HG02885 (cell line): ENCODE data around the gene TBKBP1.

Source experiments
- ATAC-seq: cut with Tn5 transposase; IDR thresholded peaks from one replicate; pipeline ENCODE4 v1.9.1; 2021; ENCODE audit warnings: mild to moderate bottlenecking; ENCODE audit not compliant: unreplicated experiment, poor library complexity

The TBKBP1 gene

GRCh38 chr17:47697906-47698711, 4.1 kb downstream of the TBKBP1 start:
- no peak for ATAC-seq

- ATAC-seq, result no peak
Observed at GRCh38 chr17:47698749-47699535, 5.0 kb downstream of the TBKBP1 start.

- ATAC-seq, result no peak
Observed at GRCh38 chr17:47699536-47699840, 5.5 kb downstream of the TBKBP1 start.

GRCh38 chr17:47700471-47701449, 6.8 kb downstream of the TBKBP1 start:
- no peak for ATAC-seq

GRCh38 chr17:47701608-47702007, 7.6 kb downstream of the TBKBP1 start:
- ATAC-seq, result no peak

GRCh38 chr17:47702391-47702995, 8.5 kb downstream of the TBKBP1 start:
- no peak for ATAC-seq

- no peak for ATAC-seq
Observed at GRCh38 chr17:47703191-47703591, 9.2 kb downstream of the TBKBP1 start.

GRCh38 chr17:47703671-47704070, 9.7 kb downstream of the TBKBP1 start:
- ATAC-seq, result no peak

- ATAC-seq, result no peak
Observed at GRCh38 chr17:47704116-47704515, 10.2 kb downstream of the TBKBP1 start.

GRCh38 chr17:47704736-47705135, 10.8 kb downstream of the TBKBP1 start:
- no peak for ATAC-seq

- ATAC-seq, result no peak
Observed at GRCh38 chr17:47705536-47706530, 11.9 kb downstream of the TBKBP1 start.

- ATAC-seq, result no peak
Observed at GRCh38 chr17:47707056-47707804, 13.3 kb downstream of the TBKBP1 start.

GRCh38 chr17:47707884-47708283, 13.9 kb downstream of the TBKBP1 start:
- no peak for ATAC-seq

- no peak for ATAC-seq
Observed at GRCh38 chr17:47708312-47708863, 14.4 kb downstream of the TBKBP1 start.

- ATAC-seq, result no peak
Observed at GRCh38 chr17:47708864-47709541, 15.0 kb downstream of the TBKBP1 start.

GRCh38 chr17:47709594-47709993, 15.6 kb downstream of the TBKBP1 start:
- no peak for ATAC-seq

- no peak for ATAC-seq
Observed at GRCh38 chr17:47711366-47712099, 17.6 kb downstream of the TBKBP1 start.
